ENCODE measurements around the gene OR6B1.

OR6B1 gene

DNA sequence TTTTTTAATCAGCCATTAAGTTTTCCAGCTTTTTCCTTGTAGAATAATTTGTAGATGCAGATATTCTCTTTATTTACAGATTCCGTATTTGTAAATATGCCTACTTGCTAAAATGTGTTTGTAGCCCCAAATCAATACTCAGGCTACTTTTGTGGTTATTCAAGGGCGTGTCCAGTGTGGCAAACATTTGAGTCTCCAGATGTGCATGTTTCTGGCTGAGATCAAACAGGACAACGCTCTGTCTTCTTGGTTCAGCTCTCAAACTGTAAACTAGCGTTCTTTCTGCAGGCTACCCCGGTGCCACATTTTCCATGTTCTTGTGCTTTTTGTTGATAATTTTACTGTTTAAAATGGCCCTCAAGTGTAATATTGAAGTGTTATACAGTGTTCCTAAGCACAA, 32.4 kb downstream of the OR6B1 start:
- Histone ChIP-seq H2AFZ (ENCODE audit: low read length) (no peak overlapping the region), H3K4me2 (ENCODE audit: low read depth, low read length) (no peak overlapping the region), H4K20me1 (ENCODE audit: insufficient read depth, low read length) (no peaks in the 10 kb centered on the region), H3K79me2 (ENCODE audit: low read length) (no peaks in the 10 kb centered on the region), H3K4me1 (ENCODE audit: low read length) (no peaks in the 10 kb centered on the region), H3K9ac (ENCODE audit: low read length) (no peak overlapping the region), H3K4me3 (ENCODE audit: low read length) (no peak overlapping the region), H3K27ac (ENCODE audit: low read length) (no peak overlapping the region), H3F3A (ENCODE audit: insufficient read depth, low read length) (no peaks in the 10 kb centered on the region), H3K9me3 (replicated peaks; ENCODE audit: insufficient read depth, low read length) (no peaks in the 10 kb centered on the region), H3K36me3 (replicated peaks; ENCODE audit: insufficient read depth, low read length) (no peaks in the 10 kb centered on the region), H3K27me3 (replicated peaks; ENCODE audit: insufficient read depth, low read length) (no peaks in the 10 kb centered on the region), H3K9me2 (replicated peaks; ENCODE audit: insufficient read depth, low read length) (no peaks in the 10 kb centered on the region)
- no peak for TF ChIP-seq EZH2phosphoT487 (IDR thresholded peaks at IDR 0.05; ENCODE audit: low read length)
- TF ChIP-seq EZH2 (optimal IDR thresholded peaks at IDR 0.05; ENCODE audit: low read depth, low read length) = no peak
- TF ChIP-seq, protein P1, sequence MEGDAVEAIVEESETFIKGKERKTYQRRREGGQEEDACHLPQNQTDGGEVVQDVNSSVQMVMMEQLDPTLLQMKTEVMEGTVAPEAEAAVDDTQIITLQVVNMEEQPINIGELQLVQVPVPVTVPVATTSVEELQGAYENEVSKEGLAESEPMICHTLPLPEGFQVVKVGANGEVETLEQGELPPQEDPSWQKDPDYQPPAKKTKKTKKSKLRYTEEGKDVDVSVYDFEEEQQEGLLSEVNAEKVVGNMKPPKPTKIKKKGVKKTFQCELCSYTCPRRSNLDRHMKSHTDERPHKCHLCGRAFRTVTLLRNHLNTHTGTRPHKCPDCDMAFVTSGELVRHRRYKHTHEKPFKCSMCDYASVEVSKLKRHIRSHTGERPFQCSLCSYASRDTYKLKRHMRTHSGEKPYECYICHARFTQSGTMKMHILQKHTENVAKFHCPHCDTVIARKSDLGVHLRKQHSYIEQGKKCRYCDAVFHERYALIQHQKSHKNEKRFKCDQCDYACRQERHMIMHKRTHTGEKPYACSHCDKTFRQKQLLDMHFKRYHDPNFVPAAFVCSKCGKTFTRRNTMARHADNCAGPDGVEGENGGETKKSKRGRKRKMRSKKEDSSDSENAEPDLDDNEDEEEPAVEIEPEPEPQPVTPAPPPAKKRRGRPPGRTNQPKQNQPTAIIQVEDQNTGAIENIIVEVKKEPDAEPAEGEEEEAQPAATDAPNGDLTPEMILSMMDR (IDR thresholded peaks at IDR 0.05; ENCODE audit: low read length) = no peak
- no peak for DNase-seq

DNA sequence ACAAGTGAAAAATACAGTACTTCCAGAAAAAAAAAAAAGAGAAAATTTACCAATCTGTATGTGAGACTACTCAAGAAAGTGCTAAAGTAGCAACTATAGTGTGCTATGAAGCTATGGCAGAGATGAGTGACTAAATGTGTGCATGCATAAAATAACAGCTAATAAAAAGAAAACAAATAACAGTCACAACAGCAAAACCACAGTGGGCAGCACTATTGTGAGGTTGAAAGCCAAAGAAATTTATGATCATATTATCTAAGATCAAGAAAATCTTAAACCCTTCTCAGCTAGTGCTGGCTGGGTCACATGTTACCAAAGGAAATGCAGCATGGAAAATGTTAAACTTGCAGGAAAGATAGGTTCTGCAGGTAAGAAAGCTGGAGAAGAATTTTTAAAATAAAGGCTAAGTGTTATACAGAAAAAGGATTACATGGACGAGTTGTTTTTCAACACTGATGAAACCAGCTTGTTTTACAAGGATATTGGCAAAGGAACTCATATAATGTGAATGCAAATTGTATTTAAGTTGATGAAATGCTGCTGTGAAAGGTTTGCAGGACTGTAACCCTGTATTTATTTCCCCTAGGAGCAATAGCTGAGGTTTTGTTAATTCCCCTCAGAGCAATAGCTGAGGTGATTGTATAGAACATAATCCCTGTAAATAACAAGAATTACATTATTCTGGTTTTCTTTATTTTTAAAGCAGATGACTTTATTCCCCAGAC, 33.0 kb downstream of the OR6B1 start:
- no peak overlapping the region for H3K4me3 ChIP-seq (ENCODE audit: low read length)
- H3K4me1 ChIP-seq (ENCODE audit: low read length) = no peaks in the 10 kb centered on the region
- H3F3A ChIP-seq (ENCODE audit: insufficient read depth, low read length) = no peaks in the 10 kb centered on the region
- H2AFZ ChIP-seq (ENCODE audit: low read length) = no peak overlapping the region
- no peak overlapping the region for H3K9ac ChIP-seq (ENCODE audit: low read length)
- no peaks in the 10 kb centered on the region for H3K27me3 ChIP-seq (replicated peaks; ENCODE audit: insufficient read depth, low read length)
- H4K20me1 ChIP-seq (ENCODE audit: insufficient read depth, low read length) = no peaks in the 10 kb centered on the region
- no peaks in the 10 kb centered on the region for H3K9me3 ChIP-seq (replicated peaks; ENCODE audit: insufficient read depth, low read length)
- H3K27ac ChIP-seq (ENCODE audit: low read length) = no peak overlapping the region
- H3K4me2 ChIP-seq (ENCODE audit: low read depth, low read length) = no peak overlapping the region
- TF ChIP-seq EZH2phosphoT487 (IDR thresholded peaks at IDR 0.05; ENCODE audit: low read length) = no peak
- TF ChIP-seq, protein P1 (IDR thresholded peaks at IDR 0.05; ENCODE audit: low read length) = no peak
- TF ChIP-seq EZH2 (optimal IDR thresholded peaks at IDR 0.05; ENCODE audit: low read depth, low read length) = no peak
- no peak for DNase-seq
- no peaks in the 10 kb centered on the region for H3K9me2 ChIP-seq (replicated peaks; ENCODE audit: insufficient read depth, low read length)
- H3K79me2 ChIP-seq (ENCODE audit: low read length) = no peaks in the 10 kb centered on the region
- H3K36me3 ChIP-seq (replicated peaks; ENCODE audit: insufficient read depth, low read length) = no peaks in the 10 kb centered on the region

DNA sequence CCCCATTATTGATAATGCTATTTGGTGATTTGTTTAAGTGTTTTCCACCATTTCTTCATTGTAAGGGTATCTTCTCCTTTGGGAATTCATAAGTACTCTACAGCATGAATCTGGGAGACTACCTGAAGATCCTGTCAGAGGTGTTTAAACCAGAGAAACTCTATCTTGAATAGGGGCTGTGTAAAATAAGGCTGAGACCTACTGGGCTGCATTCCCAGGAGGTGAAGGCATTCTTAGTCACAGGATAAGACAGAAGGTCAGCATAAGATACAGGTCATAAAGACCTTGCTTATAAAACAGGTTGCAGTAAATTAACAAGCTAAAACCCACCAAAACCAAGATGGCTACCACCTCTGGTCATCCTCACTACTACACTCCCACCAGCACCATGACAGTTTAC, 35.3 kb downstream of the OR6B1 start:
- no peak for DNase-seq
- no peaks in the 10 kb centered on the region for H3K36me3 ChIP-seq (replicated peaks; ENCODE audit: insufficient read depth, low read length)
- H3K79me2 ChIP-seq (ENCODE audit: low read length) = no peaks in the 10 kb centered on the region
- no peaks in the 10 kb centered on the region for H3K9me3 ChIP-seq (replicated peaks; ENCODE audit: insufficient read depth, low read length)
- H4K20me1 ChIP-seq (ENCODE audit: insufficient read depth, low read length) = no peaks in the 10 kb centered on the region
- H3K4me1 ChIP-seq (ENCODE audit: low read length) = no peaks in the 10 kb centered on the region
- H3K27me3 ChIP-seq (replicated peaks; ENCODE audit: insufficient read depth, low read length) = no peaks in the 10 kb centered on the region
- no peak overlapping the region for H3K9ac ChIP-seq (ENCODE audit: low read length)
- H3K9me2 ChIP-seq (replicated peaks; ENCODE audit: insufficient read depth, low read length) = no peaks in the 10 kb centered on the region
- TF ChIP-seq EZH2 (optimal IDR thresholded peaks at IDR 0.05; ENCODE audit: low read depth, low read length) = no peak
- TF ChIP-seq EZH2phosphoT487 (IDR thresholded peaks at IDR 0.05; ENCODE audit: low read length) = no peak
- TF ChIP-seq, protein P1 (IDR thresholded peaks at IDR 0.05; ENCODE audit: low read length) = no peak
- no peak overlapping the region for H3K4me3 ChIP-seq (ENCODE audit: low read length)
- no peak overlapping the region for H3K4me2 ChIP-seq (ENCODE audit: low read depth, low read length)
- no peak overlapping the region for H2AFZ ChIP-seq (ENCODE audit: low read length)
- no peak overlapping the region for H3K27ac ChIP-seq (ENCODE audit: low read length)
- H3F3A ChIP-seq (ENCODE audit: insufficient read depth, low read length) = no peaks in the 10 kb centered on the region

Data from MM.1S (cell line).